HG02970 (cell line): Measurements from ENCODE around the gene TAC3.

ENCODE experiments used
- ATAC-seq: cut with Tn5 transposase; IDR thresholded peaks from one replicate; pipeline ENCODE4 v1.9.1; 2021; ENCODE audit warnings: mild to moderate bottlenecking, moderate library complexity, moderate number of reproducible peaks; ENCODE audit not compliant: unreplicated experiment, low FRiP score

The TAC3 gene

GRCh38 chr12:57006809-57007475, 9.4 kb downstream of the TAC3 start:
- no peak for ATAC-seq

- peak; percentile 75 for ATAC-seq
Measured at GRCh38 chr12:57005980-57006808, 10.1 kb downstream of the TAC3 start, which contains the start of gene ZBTB39. TSS of gene ZBTB39 (minus strand) at chr12:57006546. CDS start at chr12:57004917, 1,629 bp downstream.

- ATAC-seq = no peak
Measured at GRCh38 chr12:57004651-57005050, 11.7 kb downstream of the TAC3 start.

GRCh38 chr12:57003395-57003794, 12.9 kb downstream of the TAC3 start:
- ATAC-seq = no peak

- no peak for ATAC-seq
Measured at GRCh38 chr12:57001448-57001906, 14.9 kb downstream of the TAC3 start.

DNA sequence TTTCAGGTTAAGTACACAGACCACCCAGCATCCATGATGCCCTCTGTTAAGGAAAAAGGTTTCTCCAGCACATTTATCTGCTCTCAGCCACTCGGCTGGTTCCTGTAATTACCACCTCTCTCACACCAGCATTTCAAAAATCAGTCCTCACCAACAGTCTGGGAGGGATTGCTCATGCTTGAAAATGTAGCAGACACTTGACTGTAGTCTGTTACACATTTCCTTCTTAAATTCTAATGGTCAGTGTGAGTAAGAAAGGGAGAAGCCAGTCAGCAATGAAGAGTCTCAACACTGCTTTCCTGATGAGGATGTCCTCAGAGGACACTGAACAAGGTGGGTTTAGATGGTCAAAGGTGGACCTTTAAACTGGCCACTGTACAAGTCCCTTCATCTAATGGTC, 15.9 kb downstream of the TAC3 start:
- no peak for ATAC-seq

DNA sequence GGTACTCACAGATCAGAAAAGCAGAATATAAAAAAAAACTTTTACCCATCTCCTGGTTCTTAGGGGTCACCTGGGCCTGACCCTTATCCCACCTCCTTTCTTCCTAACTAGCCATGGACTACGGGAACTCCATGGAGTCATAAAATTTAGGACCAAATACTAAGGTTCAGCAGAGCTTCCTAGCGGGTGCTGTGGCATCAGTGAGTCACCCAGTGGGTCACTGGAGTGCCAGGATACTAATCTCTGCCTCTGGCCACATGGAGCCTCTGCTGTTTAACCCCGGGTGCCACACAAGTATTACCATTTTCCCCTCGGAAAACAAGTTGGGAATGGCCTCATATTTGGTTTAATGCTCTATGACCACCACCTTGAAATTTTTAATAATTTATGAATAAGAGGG, 16.9 kb downstream of the TAC3 start:
- no peak for ATAC-seq

DNA sequence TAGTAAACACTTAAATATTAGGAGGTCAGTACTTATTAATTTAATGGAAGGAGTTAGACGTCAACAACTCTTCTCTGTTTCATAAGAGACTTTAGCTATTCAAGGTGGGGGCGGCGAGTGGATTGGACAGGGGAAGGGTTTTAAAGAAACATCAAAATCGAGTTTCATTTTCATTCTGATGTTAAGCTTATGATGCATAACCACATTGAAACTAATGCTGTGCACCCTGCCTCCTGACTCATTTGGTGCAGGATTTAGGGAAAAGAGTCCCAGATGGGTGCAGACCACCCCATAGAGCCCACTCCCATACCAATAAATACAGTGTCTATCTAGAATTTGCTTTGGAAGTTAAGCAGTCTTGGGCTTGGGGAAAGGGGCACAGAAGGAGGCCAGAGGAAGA, 17.3 kb downstream of the TAC3 start:
- peak; percentile 68 for ATAC-seq

DNA sequence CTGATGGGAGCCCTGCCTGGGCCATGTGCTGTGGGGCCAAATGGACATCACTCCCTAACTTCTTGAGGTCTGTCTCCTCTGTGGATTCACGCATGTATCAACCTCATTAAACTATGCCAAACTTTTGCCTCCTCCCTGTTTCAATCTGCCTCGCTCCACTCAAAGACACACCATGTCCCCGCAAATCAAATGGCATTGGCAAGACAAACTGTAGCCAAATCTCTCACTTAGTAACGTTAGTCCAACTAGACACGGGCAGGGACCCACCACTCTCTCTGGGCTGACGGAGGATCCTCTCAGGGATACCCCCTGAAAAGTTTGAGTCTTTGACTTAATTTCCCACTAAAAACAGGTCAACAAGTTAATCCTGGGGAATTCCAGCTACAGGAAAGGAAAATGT, 18.0 kb downstream of the TAC3 start:
- no peak for ATAC-seq

DNA sequence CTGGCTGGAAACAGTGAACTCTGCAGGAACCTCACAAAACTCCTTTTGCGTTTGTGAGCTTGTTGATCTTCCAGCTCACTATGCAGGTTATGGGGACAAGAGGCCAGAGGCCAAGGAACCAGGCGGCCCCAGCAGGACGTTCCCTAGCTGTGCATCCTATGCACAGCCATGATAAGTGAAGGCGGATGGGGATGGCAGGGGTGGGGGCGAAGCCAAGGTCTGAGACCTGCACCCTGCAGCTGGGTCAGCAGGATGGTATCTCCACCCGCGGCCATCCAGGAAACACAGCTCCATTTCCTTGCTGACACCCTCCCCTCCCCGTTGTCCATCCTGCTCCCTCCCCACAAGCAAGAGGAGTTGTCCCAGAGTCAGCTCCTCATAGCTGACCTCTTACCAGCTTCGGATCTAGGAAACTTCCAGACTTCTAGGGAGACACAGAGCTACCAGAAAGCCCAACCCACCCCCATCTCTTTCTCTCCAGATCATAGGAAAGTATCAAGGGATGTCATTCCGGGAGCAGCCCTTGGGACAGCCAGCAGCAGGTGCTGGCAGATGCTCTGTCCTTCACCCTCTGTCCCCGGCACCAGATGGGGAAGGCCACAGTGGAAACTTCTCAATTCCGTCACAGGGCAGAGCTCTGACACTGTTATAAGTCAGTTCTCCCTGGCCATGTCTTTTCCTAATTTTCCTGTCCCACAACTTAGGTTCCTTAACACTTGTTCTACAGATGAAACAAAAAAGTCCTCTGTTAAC, 19.4 kb downstream of the TAC3 start:
- no peak for ATAC-seq

DNA sequence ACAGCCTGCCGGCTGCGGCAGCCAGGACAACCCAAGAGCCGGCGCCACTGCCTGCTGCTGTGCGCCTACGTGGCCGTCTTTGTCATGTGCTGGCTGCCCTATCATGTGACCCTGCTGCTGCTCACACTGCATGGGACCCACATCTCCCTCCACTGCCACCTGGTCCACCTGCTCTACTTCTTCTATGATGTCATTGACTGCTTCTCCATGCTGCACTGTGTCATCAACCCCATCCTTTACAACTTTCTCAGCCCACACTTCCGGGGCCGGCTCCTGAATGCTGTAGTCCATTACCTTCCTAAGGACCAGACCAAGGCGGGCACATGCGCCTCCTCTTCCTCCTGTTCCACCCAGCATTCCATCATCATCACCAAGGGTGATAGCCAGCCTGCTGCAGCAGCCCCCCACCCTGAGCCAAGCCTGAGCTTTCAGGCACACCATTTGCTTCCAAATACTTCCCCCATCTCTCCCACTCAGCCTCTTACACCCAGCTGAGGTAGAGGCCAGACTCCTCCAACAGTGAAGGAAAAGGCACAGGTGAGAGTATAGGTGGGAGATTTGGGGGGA, 20.3 kb downstream of the TAC3 start:
- no peak for ATAC-seq

DNA sequence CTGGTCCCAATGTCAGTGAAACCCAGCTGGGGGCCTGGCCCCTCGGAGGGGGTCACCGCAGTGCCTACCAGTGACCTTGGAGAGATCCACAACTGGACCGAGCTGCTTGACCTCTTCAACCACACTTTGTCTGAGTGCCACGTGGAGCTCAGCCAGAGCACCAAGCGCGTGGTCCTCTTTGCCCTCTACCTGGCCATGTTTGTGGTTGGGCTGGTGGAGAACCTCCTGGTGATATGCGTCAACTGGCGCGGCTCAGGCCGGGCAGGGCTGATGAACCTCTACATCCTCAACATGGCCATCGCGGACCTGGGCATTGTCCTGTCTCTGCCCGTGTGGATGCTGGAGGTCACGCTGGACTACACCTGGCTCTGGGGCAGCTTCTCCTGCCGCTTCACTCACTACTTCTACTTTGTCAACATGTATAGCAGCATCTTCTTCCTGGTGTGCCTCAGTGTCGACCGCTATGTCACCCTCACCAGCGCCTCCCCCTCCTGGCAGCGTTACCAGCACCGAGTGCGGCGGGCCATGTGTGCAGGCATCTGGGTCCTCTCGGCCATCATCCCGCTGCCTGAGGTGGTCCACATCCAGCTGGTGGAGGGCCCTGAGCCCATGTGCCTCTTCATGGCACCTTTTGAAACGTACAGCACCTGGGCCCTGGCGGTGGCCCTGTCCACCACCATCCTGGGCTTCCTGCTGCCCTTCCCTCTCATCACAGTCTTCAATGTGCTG, 21.0 kb downstream of the TAC3 start:
- no peak for ATAC-seq

DNA sequence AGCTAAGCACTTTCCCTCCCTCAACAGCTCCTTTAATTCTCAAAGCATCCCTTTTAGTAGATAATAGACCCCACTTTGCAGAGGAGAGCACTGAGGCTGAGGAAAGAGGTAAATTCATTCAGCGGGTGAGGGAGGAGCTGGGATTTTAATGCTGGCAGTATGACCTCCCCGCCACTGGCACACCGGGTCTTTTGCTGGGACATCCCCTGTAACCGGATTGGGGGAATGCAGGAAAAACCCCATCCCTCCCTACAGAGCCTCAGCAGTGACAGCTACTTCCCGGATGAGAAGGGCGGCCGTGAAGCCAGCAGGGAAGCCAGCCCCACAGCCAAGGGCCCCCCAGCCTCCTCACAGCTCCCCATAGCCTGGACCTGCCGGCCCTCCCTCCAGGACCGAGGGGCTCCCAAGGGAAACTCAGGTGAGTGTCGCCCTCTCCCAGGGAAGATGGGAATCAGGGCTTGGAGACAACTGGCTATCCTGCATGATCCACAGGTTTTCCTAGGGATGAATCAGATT, 22.0 kb downstream of the TAC3 start:
- ATAC-seq = no peak

GRCh38 chr12:56993346-56993745, 23.0 kb downstream of the TAC3 start:
- no peak for ATAC-seq

- no peak for ATAC-seq
Measured at GRCh38 chr12:56991319-56992246, 24.7 kb downstream of the TAC3 start.

DNA sequence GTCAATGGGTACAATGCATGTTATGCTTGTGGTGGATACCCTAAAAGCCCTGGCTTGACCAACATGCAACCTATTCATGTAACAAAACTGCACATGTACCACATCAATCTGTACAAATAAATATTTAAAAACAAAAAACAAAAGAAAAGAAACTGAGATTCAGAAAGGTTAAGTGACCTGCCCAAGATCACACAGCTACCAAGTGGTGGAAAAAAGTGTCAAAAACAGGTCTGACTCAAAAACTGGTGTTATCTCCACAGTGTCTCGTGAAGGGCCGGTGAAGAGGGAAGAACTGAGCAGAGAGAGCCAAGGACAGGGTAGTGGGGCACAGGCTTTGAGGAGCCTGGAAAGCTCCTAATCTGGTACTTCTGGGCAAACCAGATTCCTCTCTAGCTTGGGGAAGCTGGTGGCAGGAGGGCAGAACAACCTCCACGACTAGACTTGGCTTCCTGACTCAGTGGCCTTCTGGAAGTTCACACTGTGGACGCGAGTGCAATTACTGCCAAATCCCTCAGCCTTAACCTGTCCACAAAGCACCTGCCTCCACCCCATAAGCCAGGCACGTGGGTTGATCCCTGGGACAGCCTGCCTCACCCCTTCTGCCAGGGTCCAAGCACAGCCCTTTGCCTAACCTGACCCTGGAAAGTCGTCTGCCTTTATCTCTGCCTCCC, 25.5 kb downstream of the TAC3 start:
- no peak for ATAC-seq

DNA sequence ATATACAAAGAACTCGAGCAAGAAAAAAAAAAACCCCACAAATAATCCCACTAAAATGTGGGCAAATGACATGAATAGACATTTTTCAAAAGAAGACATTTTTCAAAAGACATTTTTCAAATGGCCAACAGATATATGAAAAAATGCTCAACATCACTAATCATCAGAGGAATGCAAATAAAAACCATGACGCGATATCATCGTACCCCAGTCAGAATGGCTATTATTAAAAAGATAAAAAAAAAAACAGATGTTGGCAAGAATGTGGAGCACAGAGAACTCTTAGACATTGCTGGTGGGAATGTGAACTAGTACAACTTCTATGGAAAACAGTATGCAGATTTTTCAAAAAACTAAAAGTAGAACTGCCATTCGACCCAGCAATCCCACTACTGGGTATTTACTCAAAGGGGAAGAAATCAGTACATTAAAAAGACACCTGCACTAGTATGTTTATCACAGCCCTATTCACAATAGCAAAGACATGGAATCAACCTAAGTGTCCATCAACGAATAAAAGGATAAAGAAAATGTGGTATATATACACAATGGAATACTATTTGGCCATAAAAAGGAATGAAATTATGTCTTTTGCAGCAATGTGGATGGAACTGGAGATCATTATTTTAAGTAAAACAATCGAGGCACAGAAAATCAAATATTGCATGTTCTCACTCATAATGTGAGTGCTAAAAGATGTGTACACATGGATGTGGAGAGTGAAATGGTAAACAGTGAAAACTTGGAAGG, 26.3 kb downstream of the TAC3 start:
- no peak for ATAC-seq
